Stimulated activated naive CD4-positive, alpha-beta T cell (primary cell): ENCODE data around the gene NUFIP2.
"Not testable (repeated sequence)": the region's sequence is repeated elsewhere in the genome, so short reads cannot be mapped to it uniquely, and the experiment has no call there.

Experiments used
- DNase-seq, 6 experiments: peaks; one replicate each; lab custom pipeline; 2025; lab: John Stamatoyannopoulos, UW

NUFIP2 gene

GRCh38 chr17:29279397-29280070, 14.4 kb downstream of the NUFIP2 start:
- no peak for DNase-seq

DNA sequence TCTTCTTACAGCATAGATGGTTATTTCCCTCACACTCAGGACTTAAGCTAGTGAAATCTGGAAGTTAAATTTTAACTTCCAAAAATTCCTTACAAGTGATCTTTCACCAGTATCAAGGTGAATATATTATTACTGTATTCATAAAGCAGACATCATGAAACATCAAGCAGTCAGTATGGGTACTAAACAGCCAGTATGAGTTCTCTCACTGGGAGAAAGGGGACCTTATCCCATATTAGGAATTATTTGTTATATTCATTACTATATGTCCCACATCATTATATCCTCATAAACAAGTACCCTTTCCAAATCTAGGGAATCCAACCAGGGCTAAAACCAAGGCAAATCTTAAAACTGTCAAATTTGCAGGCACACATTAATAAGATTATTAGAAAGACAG, 15.3 kb downstream of the NUFIP2 start:
- DNase-seq: no peak

- no peak for DNase-seq
These were observed 20.0 kb downstream of the NUFIP2 start for GRCh38 chr17:29273924-29274323.

GRCh38 chr17:29271980-29272379, 22.0 kb downstream of the NUFIP2 start:
- DNase-seq: not testable (repeated sequence)

DNA sequence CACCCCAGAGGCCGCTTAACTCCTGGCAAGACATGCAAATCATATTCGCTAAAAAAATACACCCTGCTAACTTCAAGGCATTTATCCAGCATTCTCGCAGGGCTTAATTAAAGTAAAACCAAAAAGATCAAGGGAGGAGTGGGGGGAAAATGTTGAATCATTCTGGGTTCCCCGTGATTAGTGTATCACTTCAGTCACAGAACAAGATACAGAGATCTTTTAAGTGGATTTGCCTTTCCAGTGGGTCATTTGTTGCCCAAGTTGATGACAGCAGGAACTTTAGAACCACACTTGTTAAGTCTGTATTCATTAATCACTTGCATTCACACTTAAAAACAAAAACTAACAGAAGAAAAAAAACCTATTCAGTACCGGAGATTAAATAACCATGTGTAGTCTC, 30.0 kb downstream of the NUFIP2 start:
- no peak for DNase-seq

DNA sequence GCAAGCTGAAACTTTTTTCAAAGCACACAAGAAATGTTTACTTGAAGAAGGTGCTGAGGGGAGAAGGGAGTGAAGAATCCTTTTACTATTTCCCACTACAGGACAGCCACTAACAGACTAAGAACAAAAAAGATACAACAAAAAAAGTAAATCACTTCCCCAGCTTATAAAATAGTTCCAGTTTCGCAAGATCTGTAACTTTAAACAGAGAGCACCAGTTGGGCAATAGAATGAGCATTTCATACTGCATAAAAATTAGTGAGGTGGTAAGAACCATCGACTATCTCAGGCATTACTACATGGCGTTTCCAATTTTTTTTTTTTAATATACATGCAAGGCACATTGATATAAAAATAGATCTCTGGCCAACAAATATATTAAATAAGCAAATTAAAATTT, 36.2 kb downstream of the NUFIP2 start:
- no peak for DNase-seq

GRCh38 chr17:29256735-29257466, 37.0 kb downstream of the NUFIP2 start:
- no peak for DNase-seq

DNA sequence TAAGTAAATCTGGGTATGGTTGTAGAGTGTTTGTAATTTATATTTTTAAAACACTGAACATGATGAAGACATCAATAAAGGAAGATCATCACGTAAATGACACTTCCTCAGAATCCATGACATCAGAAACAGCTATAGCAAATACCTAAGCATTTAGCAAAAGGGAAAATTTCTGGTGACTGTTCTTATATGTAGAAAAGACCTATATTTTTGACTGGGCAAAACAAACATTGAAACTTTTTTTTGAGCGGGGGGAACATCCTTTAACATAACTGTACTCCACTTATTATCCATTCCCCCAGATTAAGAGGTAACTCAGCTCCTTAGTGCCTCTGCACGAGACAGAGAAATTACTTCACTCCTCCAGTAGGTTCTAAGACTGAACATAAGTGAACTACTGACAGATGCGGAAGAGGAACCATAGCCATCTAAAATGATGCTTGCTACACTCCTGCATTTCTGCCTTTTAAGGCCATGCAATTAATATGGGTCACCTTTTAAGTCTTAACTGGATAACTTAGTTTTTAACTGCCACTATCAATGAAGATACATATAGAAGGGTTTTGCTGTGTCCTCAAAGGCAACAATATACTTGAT, 37.9 kb downstream of the NUFIP2 start:
- DNase-seq: no peak

DNA sequence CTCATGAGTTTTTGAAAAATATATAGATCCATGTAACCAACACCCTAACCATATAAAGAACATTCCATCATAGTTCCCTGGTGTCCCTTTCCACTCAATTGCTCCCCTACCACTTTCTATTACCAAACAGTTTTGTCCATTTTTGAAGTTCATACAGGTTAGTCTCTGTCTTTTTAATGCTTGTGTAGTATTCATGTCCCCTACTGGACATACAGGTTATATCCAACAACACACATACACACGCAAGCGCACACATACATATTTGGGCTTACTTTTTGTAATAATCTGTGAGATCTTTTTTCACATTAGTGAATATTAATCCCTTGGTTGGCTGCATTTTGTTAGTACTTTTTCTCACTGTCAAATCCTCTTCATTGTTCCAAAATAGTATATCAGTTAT, 40.9 kb downstream of the NUFIP2 start:
- DNase-seq: no peak

- DNase-seq: no peak
These were observed 41.7 kb downstream of the NUFIP2 start for GRCh38 chr17:29252101-29252791.

- no peak for DNase-seq
These were observed 42.8 kb downstream of the NUFIP2 start for GRCh38 chr17:29251184-29251583.

GRCh38 chr17:29250666-29251065, 43.3 kb downstream of the NUFIP2 start:
- DNase-seq: no peak

GRCh38 chr17:29248845-29249244, 45.1 kb downstream of the NUFIP2 start:
- no peak for DNase-seq

DNA sequence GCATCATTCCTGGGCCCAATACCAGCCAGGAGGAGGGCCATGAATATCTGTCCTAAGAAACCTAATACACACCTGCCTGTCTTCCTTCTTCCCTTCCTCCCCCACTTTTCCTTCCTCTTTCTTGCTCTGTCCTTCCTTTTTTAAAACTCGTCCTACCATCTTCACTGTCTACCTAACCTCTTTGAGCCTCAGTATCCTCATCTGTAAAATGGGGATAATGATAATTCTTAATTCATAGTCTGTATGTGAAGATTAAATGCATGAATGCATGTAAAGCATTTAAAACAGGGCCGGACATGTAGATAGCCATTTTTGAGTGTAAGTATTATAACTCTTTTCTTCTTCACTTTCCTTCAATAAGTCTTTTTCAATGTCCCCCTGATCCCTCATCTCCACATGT, 46.7 kb downstream of the NUFIP2 start:
- DNase-seq: no peak

GRCh38 chr17:29246628-29247027, 47.3 kb downstream of the NUFIP2 start, which contains the start of gene CRYBA1:
TSS of gene CRYBA1 (plus strand) at chr17:29246859. CDS start at chr17:29246864, 5 bp downstream.
- no peak for DNase-seq

GRCh38 chr17:29245401-29245800, 48.5 kb downstream of the NUFIP2 start:
- DNase-seq: no peak

DNA sequence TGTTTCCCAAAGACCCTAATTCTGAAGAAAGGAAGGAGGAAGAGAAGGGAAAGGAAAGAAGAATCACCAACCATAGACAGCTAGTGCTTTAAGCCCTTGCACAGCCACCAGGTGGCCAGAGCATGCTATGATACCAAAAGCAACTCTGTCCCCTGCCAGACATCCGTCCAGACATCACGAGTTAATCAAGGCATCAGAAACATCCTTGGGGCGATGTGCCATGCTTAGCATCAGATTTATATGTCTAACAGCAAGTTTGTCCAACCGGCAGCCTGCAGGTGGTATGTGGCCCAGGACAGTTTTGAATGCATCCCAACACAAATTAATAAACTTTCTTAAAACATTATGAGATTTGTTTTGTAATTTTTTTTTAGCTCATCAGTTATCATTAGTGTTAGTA, 50.2 kb downstream of the NUFIP2 start:
- DNase-seq: no peak

GRCh38 chr17:29242790-29243189, 51.2 kb downstream of the NUFIP2 start:
- no peak for DNase-seq

DNA sequence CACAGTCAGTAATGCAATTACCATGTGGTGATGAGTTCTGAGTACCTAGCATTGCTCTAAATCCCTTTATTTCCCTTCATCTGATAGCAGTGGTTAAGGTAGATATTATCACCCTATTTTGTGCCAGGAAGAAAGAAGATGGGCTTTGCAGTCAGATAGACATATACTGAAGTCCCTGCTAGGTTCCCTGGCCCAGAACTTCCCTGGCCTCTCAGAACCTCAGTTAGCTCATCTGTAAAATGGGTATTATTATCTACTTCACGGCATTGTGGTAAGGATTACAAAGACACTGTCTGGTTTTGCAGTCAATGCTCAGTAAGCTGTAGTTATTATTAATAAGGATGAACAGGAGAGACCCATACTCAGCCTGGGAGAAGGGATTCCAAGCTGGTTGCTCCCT, 51.9 kb downstream of the NUFIP2 start:
- DNase-seq: no peak

DNA sequence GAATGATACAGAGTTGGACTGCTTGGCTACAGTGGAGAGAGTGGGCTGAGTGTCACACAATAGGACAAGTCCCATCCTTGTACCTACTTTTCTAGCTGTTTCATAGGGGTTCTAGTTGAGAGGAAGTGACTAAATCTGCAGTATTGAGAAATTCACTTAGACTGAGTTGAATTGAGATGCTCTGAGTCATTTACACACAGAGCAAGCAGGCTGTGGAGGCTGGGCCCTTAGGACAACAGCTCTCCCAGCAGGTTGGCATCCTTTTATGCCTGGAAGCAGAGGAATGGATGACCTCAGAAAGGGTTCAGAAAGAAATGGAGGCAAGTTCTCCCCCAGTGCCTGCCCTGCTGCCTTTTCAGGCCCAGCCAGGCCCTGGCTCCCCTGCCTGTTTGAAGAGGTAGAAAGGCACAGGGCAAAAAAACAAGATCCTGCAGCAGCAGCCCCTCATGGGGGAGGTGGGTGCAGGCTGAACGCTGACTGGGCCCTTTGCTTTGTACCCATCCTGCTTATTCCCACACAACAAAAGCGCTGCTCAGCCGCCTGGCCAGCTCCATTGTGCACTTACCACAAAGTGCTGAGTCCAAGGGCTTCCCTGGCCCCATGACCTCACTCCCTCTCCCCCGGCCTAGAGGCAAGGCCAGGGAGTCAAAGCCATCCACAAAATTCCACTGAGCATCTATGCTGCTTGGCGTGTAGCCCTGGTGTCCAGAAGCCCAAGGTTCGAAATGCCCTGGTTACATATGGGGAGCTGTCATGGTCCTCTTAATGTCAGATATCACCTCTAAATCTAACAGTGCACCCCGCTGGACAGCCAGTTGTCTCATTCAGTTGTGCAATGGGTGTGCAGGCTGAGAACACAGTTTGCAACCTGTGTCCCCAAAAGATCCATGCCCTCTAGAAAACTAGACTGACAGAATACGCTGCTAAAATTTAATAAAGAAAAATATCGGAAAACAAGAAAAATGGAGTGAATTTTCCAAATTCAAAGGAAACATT, 52.7 kb downstream of the NUFIP2 start:
- no peak for DNase-seq

DNA sequence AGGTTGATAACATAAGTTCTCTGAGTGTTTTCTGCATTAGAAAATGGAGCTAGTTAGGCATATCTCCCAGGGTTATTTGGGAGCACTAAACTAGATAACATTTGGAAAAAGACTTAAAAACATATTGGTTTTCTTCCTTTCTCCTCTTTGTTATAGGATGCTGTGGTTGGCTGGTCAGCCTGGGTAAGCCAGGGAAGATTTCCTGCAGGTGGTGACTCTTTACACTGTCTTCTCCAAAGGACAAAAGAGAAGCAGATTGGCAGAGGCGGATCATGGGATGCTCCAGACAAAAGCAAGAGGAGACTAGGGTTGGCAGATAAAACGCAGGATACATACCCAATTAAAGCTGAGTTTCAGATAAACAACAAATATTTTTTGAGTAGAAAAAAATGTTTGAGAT, 53.5 kb downstream of the NUFIP2 start:
- DNase-seq: no peak
